Mucosa of descending colon (tissue), 3 donors: Measurements from ENCODE around the gene CD9. TPM values are rescaled to one million over a fixed set of nuclear protein-coding genes. Genes with fewer than 3 reads are reported as not detected.

Experiments
- ATAC-seq: fragments of 200-7000 bp; cut with Tn5 transposase; one replicate; pipeline ENCODE4 v1.9.1; 2020; ENCODE audit warnings: mild to moderate bottlenecking, moderate library complexity
- DNase-seq, 3 donors: peaks; one replicate each; pipeline ENCODE4 v3.0.0-alpha.2; 2020
- H3K36me3 ChIP-seq: fragments of 200-600 bp; one replicate; pipeline ENCODE4 v1.8.0; 2021; ENCODE audit warnings: low read depth, mild to moderate bottlenecking
- H3K4me1 ChIP-seq: fragments of 200-600 bp; one replicate; pipeline ENCODE4 v1.8.0; 2021; ENCODE audit warnings: low read depth, mild to moderate bottlenecking
- H3K4me3 ChIP-seq: fragments of 200-600 bp; one replicate; pipeline ENCODE4 v1.8.0; 2021; ENCODE audit warnings: mild to moderate bottlenecking
- H3K9me3 ChIP-seq: fragments of 200-600 bp; one replicate; pipeline ENCODE4 v1.8.0; 2021; ENCODE audit warnings: mild to moderate bottlenecking
- CTCF ChIP-seq: fragments of 200-600 bp; IDR thresholded peaks from one replicate; pipeline ENCODE4 v1.8.0; 2022; ENCODE audit warnings: antibody characterized with exemption, mild to moderate bottlenecking
- intact Hi-C, 2 donors: fragments of 100-400 bp; cut with DNase I in 1 of 2; cut with micrococcal nuclease in 1 of 2; formaldehyde crosslinking; loops; one replicate each; pipeline versions ENCODE4 v1.11.0 to v1.11.1; 2022; cut with DNase I, micrococcal nuclease
- total RNA-seq, 3 donors: library from RNA; stranded (reverse); fragmentation: NEBNext Ultra II Directional in 2 of 3; extraction: Animal tissue kit (Norgen Biotek cat#: 25700) in 2 of 3; gene quantifications; one replicate each; pipeline versions ENCODE4 v1.2.1 to v1.2.4, GENCODE V29; 2021 to 2023
- donor health status: DM: no; HTN: no; CAD: no; lungs with moderate emphysema.
- donor health status: DM: no; HTN: no; CAD: no.
- donor health status: DM: no; HTN: yes; CAD: no.

Gene CD9
- total RNA-seq, 3 donors from 2014 or later: 452 to 723 (median 672) TPM

- peak in 1 of 3 donors; percentile 13 for DNase-seq
- no peaks in the 10 kb centered on the region for H3K4me1 ChIP-seq
- H3K9me3 ChIP-seq: no peaks in the 10 kb centered on the region
- no peak for TF ChIP-seq CTCF
- H3K4me3 ChIP-seq: no peak overlapping the region
- intact Hi-C loops: no loop called here
- no peaks in the 10 kb centered on the region for H3K36me3 ChIP-seq
- peak; percentile 24 for ATAC-seq
Observed at GRCh38 chr12:6262211-6262610, 62.0 kb downstream of the CD9 start.

- peak; percentile 15 for ATAC-seq
- H3K4me1 ChIP-seq: no peaks in the 10 kb centered on the region
- H3K9me3 ChIP-seq: no peaks in the 10 kb centered on the region
- intact Hi-C loops: no loop called here
- TF ChIP-seq CTCF: no peak
- peak in 1 of 3 donors; percentile 3 for DNase-seq
- H3K36me3 ChIP-seq: no peaks in the 10 kb centered on the region
- H3K4me3 ChIP-seq: no peak overlapping the region
Observed at GRCh38 chr12:6262623-6263022, 62.4 kb downstream of the CD9 start.

- TF ChIP-seq CTCF: no peak
- DNase-seq: peak in 1 of 3 donors; percentile 10
- H3K4me3 ChIP-seq: no peak overlapping the region
- ATAC-seq: peak; percentile 21
- H3K36me3 ChIP-seq: no peaks in the 10 kb centered on the region
- no peaks in the 10 kb centered on the region for H3K9me3 ChIP-seq
- no peaks in the 10 kb centered on the region for H3K4me1 ChIP-seq
- intact Hi-C loops: no loop called here
Observed at GRCh38 chr12:6263931-6264330, 63.7 kb downstream of the CD9 start.

- ATAC-seq (peak; percentile 69), DNase-seq (peak in 2 of 3 donors; percentile 69 to 79)
- H3K4me1 ChIP-seq: no peaks in the 10 kb centered on the region
- no peak for TF ChIP-seq CTCF
- no peaks in the 10 kb centered on the region for H3K36me3 ChIP-seq
- intact Hi-C loops: no loop called here
- no peaks in the 10 kb centered on the region for H3K9me3 ChIP-seq
- no peak overlapping the region for H3K4me3 ChIP-seq
Observed at GRCh38 chr12:6264402-6265037, 64.3 kb downstream of the CD9 start.

- no peaks in the 10 kb centered on the region for H3K36me3 ChIP-seq
- no peak for TF ChIP-seq CTCF
- DNase-seq (no peak), ATAC-seq (no peak)
- no peaks in the 10 kb centered on the region for H3K4me1 ChIP-seq
- intact Hi-C loops: no loop called here
- no peak overlapping the region for H3K4me3 ChIP-seq
- H3K9me3 ChIP-seq: no peaks in the 10 kb centered on the region
Observed at GRCh38 chr12:6265038-6265405, 64.8 kb downstream of the CD9 start.

GRCh38 chr12:6266541-6266966 is 66.4 kb downstream of the CD9 start:
- peak; percentile 13 for ATAC-seq

More at GRCh38 chr12:6266541-6266966, 66.4 kb downstream of the CD9 start:
- Histone ChIP-seq H3K4me3 (no peak overlapping the region), H3K9me3 (no peaks in the 10 kb centered on the region), H3K36me3 (no peaks in the 10 kb centered on the region), H3K4me1 (no peaks in the 10 kb centered on the region)
- DNase-seq: peak in 1 of 3 donors; percentile 6
- intact Hi-C loops: no loop called here
- TF ChIP-seq CTCF: no peak
